Mesodermal cell (in vitro differentiated cells): ENCODE data around the gene JMJD8.

Source experiments
- H3K27ac ChIP-seq: 2 replicates; pipeline ENCODE4 v1.7.0; 2013; ENCODE audit warnings: mild to moderate bottlenecking, low read depth, low read length, moderate library complexity; ENCODE audit not compliant: severe bottlenecking
- H3K36me3 ChIP-seq: 2 replicates; pipeline ENCODE4 v1.7.1; 2013; ENCODE audit warnings: mild to moderate bottlenecking, low read length, moderate library complexity; ENCODE audit not compliant: control insufficient read depth, insufficient read depth
- H3K4me1 ChIP-seq: one replicate; pipeline ENCODE4 v1.7.1; 2013; ENCODE audit warnings: mild to moderate bottlenecking, low read length; ENCODE audit not compliant: insufficient read depth, control insufficient read depth, poor library complexity, severe bottlenecking
- H3K4me3 ChIP-seq: 2 replicates; pipeline ENCODE4 v1.7.0; 2013; ENCODE audit warnings: low read length, control low read depth, mild to moderate bottlenecking; ENCODE audit not compliant: insufficient read depth, poor library complexity, severe bottlenecking; ENCODE audit errors: extremely low read depth
- H3K9me3 ChIP-seq: 2 replicates; pipeline ENCODE4 v1.7.1; 2013; ENCODE audit warnings: mild to moderate bottlenecking, low read length, moderate library complexity; ENCODE audit not compliant: control insufficient read depth
- WGBS, 2 experiments: methylation state at CpG; one replicate each; pipeline ENCODE4 v1.1.5; 2013; ENCODE audit warnings: missing lambda C conversion rate in 2 of 2; ENCODE audit not compliant: insufficient coverage in 2 of 2; 5-methylcytosine and 5-hydroxymethylcytosine counted together

JMJD8 gene

GRCh38 chr16:662597-662996 is 21.5 kb downstream of the JMJD8 start:
- Histone ChIP-seq H3K27ac (no peak overlapping the region), H3K4me3 (no peak overlapping the region), H3K36me3 (peaks cover 9% of the 10 kb centered on the region), H3K9me3 (no peaks in the 10 kb centered on the region), H3K4me1 (peaks cover 4% of the 10 kb centered on the region)
- WGBS, 2 experiments: 96% methylated on average over 21 of the region's 21 CpGs

- no peak overlapping the region for H3K27ac ChIP-seq
- WGBS, 2 experiments: 97% methylated on average over 18 to 19 of the region's 19 CpGs
- H3K4me1 ChIP-seq: peaks cover 4% of the 10 kb centered on the region
- peaks cover 9% of the 10 kb centered on the region for H3K36me3 ChIP-seq
- no peaks in the 10 kb centered on the region for H3K9me3 ChIP-seq
- no peak overlapping the region for H3K4me3 ChIP-seq
Observed at GRCh38 chr16:662095-662494, 22.0 kb downstream of the JMJD8 start.

GRCh38 chr16:661184-661821 is 22.8 kb downstream of the JMJD8 start:
- Histone ChIP-seq H3K4me1 (peaks cover 4% of the 10 kb centered on the region), H3K27ac (no peak overlapping the region), H3K4me3 (no peak overlapping the region), H3K9me3 (no peaks in the 10 kb centered on the region), H3K36me3 (peaks cover 9% of the 10 kb centered on the region)
- WGBS, 2 experiments: 80 to 88% methylated on average over 28 to 29 of the region's 35 CpGs

- Histone ChIP-seq H3K4me1 (peaks cover 4% of the 10 kb centered on the region), H3K9me3 (no peaks in the 10 kb centered on the region), H3K4me3 (no peak overlapping the region), H3K27ac (no peak overlapping the region), H3K36me3 (peaks cover 13% of the 10 kb centered on the region)
- WGBS, 2 experiments: 34 to 55% methylated on average over 14 to 30 of the region's 43 CpGs
Observed at GRCh38 chr16:660459-661183, 23.5 kb downstream of the JMJD8 start.

- 75 to 80% methylated on average over 5 to 6 of the region's 6 CpGs for WGBS, 2 experiments
- Histone ChIP-seq H3K4me3 (no peak overlapping the region), H3K36me3 (peaks cover 13% of the 10 kb centered on the region), H3K4me1 (peaks cover 4% of the 10 kb centered on the region), H3K9me3 (no peaks in the 10 kb centered on the region), H3K27ac (no peak overlapping the region)
Observed at GRCh38 chr16:660132-660458, 24.0 kb downstream of the JMJD8 start.

GRCh38 chr16:659618-660017 is 24.5 kb downstream of the JMJD8 start:
- no peak overlapping the region for H3K4me3 ChIP-seq
- 88 to 93% methylated on average over 19 to 20 of the region's 20 CpGs for WGBS, 2 experiments
- H3K4me1 ChIP-seq: peaks cover 4% of the 10 kb centered on the region
- H3K36me3 ChIP-seq: peaks cover 13% of the 10 kb centered on the region
- no peaks in the 10 kb centered on the region for H3K9me3 ChIP-seq
- H3K27ac ChIP-seq: no peak overlapping the region

GRCh38 chr16:658679-659571 is 25.2 kb downstream of the JMJD8 start:
- no peak overlapping the region for H3K27ac ChIP-seq
- peaks cover 15% of the 10 kb centered on the region for H3K36me3 ChIP-seq
- H3K9me3 ChIP-seq: no peaks in the 10 kb centered on the region
- no peak overlapping the region for H3K4me3 ChIP-seq
- peaks cover 4% of the 10 kb centered on the region for H3K4me1 ChIP-seq
- 93 to 95% methylated on average over 31 to 34 of the region's 35 CpGs for WGBS, 2 experiments

GRCh38 chr16:657487-657886 is 26.6 kb downstream of the JMJD8 start:
- Histone ChIP-seq H3K9me3 (no peaks in the 10 kb centered on the region), H3K27ac (no peak overlapping the region), H3K36me3 (peaks cover 21% of the 10 kb centered on the region), H3K4me1 (peaks cover 4% of the 10 kb centered on the region), H3K4me3 (no peak overlapping the region)
- WGBS, 2 experiments: 95 to 96% methylated on average over 18 to 20 of the region's 22 CpGs

GRCh38 chr16:654034-654433 is 30.1 kb downstream of the JMJD8 start:
- Histone ChIP-seq H3K4me1 (no peaks in the 10 kb centered on the region), H3K27ac (no peak overlapping the region), H3K36me3 (peaks cover 25% of the 10 kb centered on the region), H3K9me3 (no peaks in the 10 kb centered on the region), H3K4me3 (no peak overlapping the region)
- WGBS, 2 experiments: 93 to 96% methylated on average over 8 to 11 of the region's 12 CpGs

GRCh38 chr16:652454-653305 is 31.5 kb downstream of the JMJD8 start:
- Histone ChIP-seq H3K4me3 (no peak overlapping the region), H3K27ac (no peak overlapping the region), H3K36me3 (peaks cover 20% of the 10 kb centered on the region), H3K4me1 (peaks cover 7% of the 10 kb centered on the region), H3K9me3 (no peaks in the 10 kb centered on the region)
- WGBS, 2 experiments: 94 to 95% methylated on average over 27 to 28 of the region's 28 CpGs
